Measurements from ENCODE around the gene CBFA2T2. TPM values are rescaled to one million over a fixed set of nuclear protein-coding genes. Genes with fewer than 3 reads are reported as not detected.

Gene CBFA2T2
- total and polyA plus RNA-seq, 2 donors (not counting 1 experiment from before 2014, with no cell fraction given) = 26.9 to 30.0 TPM

GRCh38 chr20:33689493-33689892 is 199.6 kb downstream of the CBFA2T2 start:
- no peak overlapping the region for H3K27ac Mint-ChIP-seq
- CTCF ChIA-PET = interaction anchor here (0.5 to 1.2 kb wide), 2 partner anchors 22 to 32 kb away, joined by 3 read pairs; no protein-coding TSS in a partner anchor
- H3K9me3 Mint-ChIP-seq (ENCODE audit: insufficient read depth) = no peaks in the 10 kb centered on the region

GRCh38 chr20:33689973-33690372 is 200.1 kb downstream of the CBFA2T2 start:
- peaks cover 14% of the 10 kb centered on the region for H3K4me1 Mint-ChIP-seq
- H2AFZ ChIP-seq (ENCODE audit: insufficient read depth, low read depth, low read length, poor library complexity, severe bottlenecking) = no peak overlapping the region

More at GRCh38 chr20:33689493-33689892, 199.6 kb downstream of the CBFA2T2 start:
- Mint-ChIP-seq H3K4me1 (peaks cover 19% of the 10 kb centered on the region), H3K4me3 (no peak overlapping the region), H3K27me3 (no peaks in the 10 kb centered on the region)
- no peaks in the 10 kb centered on the region for H3K79me2 ChIP-seq (ENCODE audit: control insufficient read depth, insufficient read depth, low read length)
- H3K4me3 ChIP-seq (ENCODE audit: control extremely low read depth in 1 of 5, extremely low read depth in 1 of 5, insufficient read depth in 1 of 5, low read depth in 2 of 5, low read length in 4 of 5) = no peak overlapping the region
- H2AFZ ChIP-seq (ENCODE audit: insufficient read depth, low read depth, low read length, poor library complexity, severe bottlenecking) = no peak overlapping the region
- no peaks in the 10 kb centered on the region for H3K9me3 ChIP-seq (ENCODE audit: control extremely low read depth in 1 of 3, control insufficient read depth in 2 of 3, insufficient read depth in 1 of 3, low read length in 2 of 3)
- H3K4me1 ChIP-seq (ENCODE audit: control insufficient read depth in 2 of 2, insufficient read depth in 2 of 2, low read length in 2 of 2) = peaks cover 16 to 18% of the 10 kb centered on the region in 2 donors
- no peak overlapping the region for H3K27ac ChIP-seq (ENCODE audit: low read length in 2 of 2)
- ATAC-seq (ENCODE audit: low read depth) (no peak), DNase-seq (no peak)
- WGBS (ENCODE audit: insufficient coverage) = no CpG with 5 or more reads among the region's 1 CpG
- intact Hi-C loops (cut with micrococcal nuclease) = no loop called here
- no peaks in the 10 kb centered on the region for H3K27me3 ChIP-seq (replicated peaks in 1 of 4; ENCODE audit: control extremely low read depth in 1 of 4, control insufficient read depth in 3 of 4, insufficient read depth in 4 of 4, low read length in 3 of 4)
- TF ChIP-seq EZH2 (IDR thresholded peaks at IDR 0.05; ENCODE audit: borderline replicate concordance, insufficient read depth, low read depth, low read length, poor library complexity, severe bottlenecking) (no peak), CTCF (IDR thresholded peaks at IDR 0.05) (no peak)
- H4K20me1 ChIP-seq (ENCODE audit: control insufficient read depth, insufficient read depth, low read length, poor library complexity, severe bottlenecking) = no peaks in the 10 kb centered on the region
- POLR2A ChIA-PET = no interaction called here
- H3K36me3 ChIP-seq (replicated peaks in 1 of 2; ENCODE audit: control extremely low read depth in 1 of 2, control insufficient read depth in 1 of 2, extremely low read depth in 1 of 2, insufficient read depth in 2 of 2, low read length in 1 of 2) = no peaks in the 10 kb centered on the region
- H3K9ac ChIP-seq (ENCODE audit: low read length) = no peak overlapping the region
- H3K4me2 ChIP-seq (replicated peaks; ENCODE audit: low read depth, low read length, poor library complexity, severe bottlenecking) = no peak overlapping the region

More at GRCh38 chr20:33689973-33690372, 200.1 kb downstream of the CBFA2T2 start:
- ChIA-PET POLR2A (no interaction called here), CTCF (interaction anchor here (1.2 kb wide), 1 partner anchor 22 kb away, joined by 3 read pairs; no protein-coding TSS in a partner anchor)
- DNase-seq (no peak), ATAC-seq (ENCODE audit: low read depth) (no peak)
- no CpG with 5 or more reads among the region's 4 CpGs for WGBS (ENCODE audit: insufficient coverage)
- no peaks in the 10 kb centered on the region for H3K36me3 ChIP-seq (replicated peaks in 1 of 2; ENCODE audit: control extremely low read depth in 1 of 2, control insufficient read depth in 1 of 2, extremely low read depth in 1 of 2, insufficient read depth in 2 of 2, low read length in 1 of 2)
- Mint-ChIP-seq H3K4me3 (no peak overlapping the region), H3K9me3 (ENCODE audit: insufficient read depth) (no peaks in the 10 kb centered on the region), H3K27me3 (no peaks in the 10 kb centered on the region), H3K27ac (peak overlapping the region; percentile 26)
- no peak overlapping the region for H3K4me2 ChIP-seq (replicated peaks; ENCODE audit: low read depth, low read length, poor library complexity, severe bottlenecking)
- peaks cover 11 to 13% of the 10 kb centered on the region in 2 donors for H3K4me1 ChIP-seq (ENCODE audit: control insufficient read depth in 2 of 2, insufficient read depth in 2 of 2, low read length in 2 of 2)
- intact Hi-C loops (cut with micrococcal nuclease) = no loop called here
- no peak for TF ChIP-seq CTCF (IDR thresholded peaks at IDR 0.05)
- no peak for TF ChIP-seq EZH2 (IDR thresholded peaks at IDR 0.05; ENCODE audit: borderline replicate concordance, insufficient read depth, low read depth, low read length, poor library complexity, severe bottlenecking)
- H3K27me3 ChIP-seq (replicated peaks in 1 of 4; ENCODE audit: control extremely low read depth in 1 of 4, control insufficient read depth in 3 of 4, insufficient read depth in 4 of 4, low read length in 3 of 4) = no peaks in the 10 kb centered on the region
- H3K79me2 ChIP-seq (ENCODE audit: control insufficient read depth, insufficient read depth, low read length) = no peaks in the 10 kb centered on the region
- H3K9ac ChIP-seq (ENCODE audit: low read length) = no peak overlapping the region
- H4K20me1 ChIP-seq (ENCODE audit: control insufficient read depth, insufficient read depth, low read length, poor library complexity, severe bottlenecking) = no peaks in the 10 kb centered on the region
- no peak overlapping the region for H3K4me3 ChIP-seq (ENCODE audit: control extremely low read depth in 1 of 5, extremely low read depth in 1 of 5, insufficient read depth in 1 of 5, low read depth in 2 of 5, low read length in 4 of 5)
- H3K27ac ChIP-seq (ENCODE audit: low read length in 2 of 2) = no peak overlapping the region
- H3K9me3 ChIP-seq (ENCODE audit: control extremely low read depth in 1 of 3, control insufficient read depth in 2 of 3, insufficient read depth in 1 of 3, low read length in 2 of 3) = no peaks in the 10 kb centered on the region

Measured in B cell (primary cell).